Amygdala (tissue), 56 donors: ENCODE measurements around the gene AIG1.

Experiments
- DNase-seq, 56 donors: peaks; one replicate each; lab custom pipeline; 2025; lab: John Stamatoyannopoulos, UW

AIG1 gene

GRCh38 chr6:143188292-143188691 is 127.6 kb downstream of the AIG1 start:
- DNase-seq, result no peak

DNA sequence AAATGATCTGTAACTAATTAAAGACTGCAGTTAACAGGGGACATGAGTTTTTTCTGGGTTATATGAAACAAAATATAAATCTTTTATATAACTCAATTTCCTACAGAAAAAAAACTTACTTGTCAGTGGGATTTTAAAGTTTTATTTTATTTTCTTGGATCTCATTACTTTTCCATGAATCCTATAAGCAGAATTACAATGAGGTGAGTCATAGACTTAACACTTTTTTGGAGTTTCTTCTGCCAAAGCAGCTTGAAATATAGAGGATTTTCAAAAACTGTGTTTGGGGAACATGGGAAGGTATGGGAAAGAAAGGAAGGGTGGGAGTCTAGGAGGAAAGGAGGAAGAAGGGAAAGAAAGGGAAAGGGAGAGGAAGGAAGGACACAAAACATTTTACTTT is 130.7 kb downstream of the AIG1 start:
- DNase-seq, result no peak

- no peak for DNase-seq
These were observed 132.1 kb downstream of the AIG1 start for GRCh38 chr6:143192766-143193165.

GRCh38 chr6:143193571-143194094 is 132.9 kb downstream of the AIG1 start:
- DNase-seq, result no peak

DNA sequence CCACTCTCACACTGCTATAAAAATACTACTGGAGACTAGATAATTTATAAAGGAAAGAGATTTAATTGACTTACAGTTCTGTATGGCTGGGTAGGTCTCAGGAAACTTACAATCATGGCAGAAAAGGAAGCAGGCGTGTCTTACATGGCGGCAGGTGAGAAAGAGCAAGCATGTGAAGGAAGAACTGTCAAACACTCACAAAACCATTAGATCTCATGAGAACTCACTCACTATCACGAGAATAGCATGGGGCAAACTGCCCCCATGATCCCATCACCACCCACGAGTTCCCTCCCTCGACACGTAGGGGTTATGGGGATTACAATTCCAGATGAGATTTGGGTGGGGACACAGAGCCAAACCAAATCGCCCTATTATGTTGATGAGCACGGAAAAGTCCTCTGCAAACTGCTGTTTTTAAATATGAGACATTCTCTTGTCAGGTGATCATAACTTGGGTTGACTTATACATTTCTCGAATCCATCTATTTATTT is 133.5 kb downstream of the AIG1 start:
- DNase-seq, result no peak

- DNase-seq, result no peak
These were observed 134.7 kb downstream of the AIG1 start for GRCh38 chr6:143195349-143195845.

DNA sequence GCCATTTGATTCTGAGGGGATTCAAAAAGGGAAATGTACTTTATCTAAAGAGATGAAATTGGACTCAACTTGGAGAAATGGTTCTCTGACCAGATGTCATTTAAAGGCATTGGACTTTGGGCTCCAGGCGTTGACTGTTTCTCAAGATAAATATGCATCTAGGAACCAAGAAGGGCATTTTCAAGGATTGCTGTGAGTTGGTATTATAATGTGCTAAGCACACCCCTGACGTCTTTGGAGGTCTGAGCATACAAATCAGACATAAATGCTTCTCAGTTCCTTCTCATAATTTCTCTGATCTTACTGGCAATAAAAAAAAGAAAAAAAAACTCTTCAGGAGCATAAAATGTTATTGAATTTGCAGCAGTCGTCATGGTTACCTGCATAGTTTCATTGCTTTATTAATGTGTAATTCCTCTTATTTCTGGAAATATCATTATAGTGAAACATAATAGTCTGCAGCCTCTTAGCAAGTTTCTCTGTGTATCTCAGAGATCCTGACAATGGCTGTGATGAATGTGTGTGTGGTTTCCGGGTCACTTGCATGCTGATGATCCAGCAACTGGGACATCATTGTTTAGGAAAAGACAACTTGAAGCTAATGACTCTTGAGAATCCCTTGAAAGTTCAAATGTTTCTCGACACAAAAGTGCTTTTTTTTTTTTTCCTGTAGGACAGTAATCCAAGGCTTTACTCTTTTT is 136.0 kb downstream of the AIG1 start:
- DNase-seq, result no peak

DNA sequence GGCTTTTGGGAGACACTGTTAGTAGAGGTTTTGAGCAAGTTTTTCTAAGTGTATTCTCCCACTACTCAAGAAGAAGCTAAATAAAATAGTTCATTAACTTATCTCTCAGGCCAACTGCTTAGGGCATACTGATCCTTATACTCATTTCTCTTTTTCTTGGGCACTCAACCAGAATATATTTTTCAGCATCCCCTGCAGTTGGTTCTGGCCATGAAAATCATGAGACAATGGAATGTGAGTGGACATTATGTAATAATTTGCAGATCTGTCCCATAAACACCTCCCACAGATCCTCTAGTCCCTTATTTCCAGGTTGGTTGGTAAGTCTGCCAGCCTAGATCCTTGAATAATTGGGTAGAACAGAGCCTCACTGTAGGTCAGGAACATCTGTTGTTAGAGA is 136.7 kb downstream of the AIG1 start:
- DNase-seq, result no peak

- no peak for DNase-seq
These were observed 137.6 kb downstream of the AIG1 start for GRCh38 chr6:143198312-143198711.

DNA sequence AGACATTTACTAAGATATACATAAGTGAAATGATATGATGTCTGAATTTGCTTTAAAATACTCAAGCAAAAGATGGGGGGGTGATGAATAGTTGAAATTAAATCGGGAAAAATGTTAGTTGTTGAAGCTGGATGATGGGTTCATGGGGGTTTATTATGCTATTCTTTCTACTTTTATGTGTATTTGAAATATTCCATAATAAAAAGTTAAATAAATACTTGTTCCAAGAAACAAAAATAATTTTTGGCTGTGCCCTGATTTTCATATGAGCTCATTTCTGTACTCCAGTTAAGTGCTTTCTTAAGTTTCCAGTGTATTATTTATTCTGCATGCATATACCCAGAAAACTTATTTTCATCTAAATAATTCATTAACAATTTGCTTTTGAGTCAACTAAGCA is 138.6 kb downstream of the AIG1 start:
- no peak for DNase-seq

GRCh38 chr6:143200167-143200770 is 139.6 kb downstream of the AIG1 start:
- DNase-seq, result no peak

DNA sequence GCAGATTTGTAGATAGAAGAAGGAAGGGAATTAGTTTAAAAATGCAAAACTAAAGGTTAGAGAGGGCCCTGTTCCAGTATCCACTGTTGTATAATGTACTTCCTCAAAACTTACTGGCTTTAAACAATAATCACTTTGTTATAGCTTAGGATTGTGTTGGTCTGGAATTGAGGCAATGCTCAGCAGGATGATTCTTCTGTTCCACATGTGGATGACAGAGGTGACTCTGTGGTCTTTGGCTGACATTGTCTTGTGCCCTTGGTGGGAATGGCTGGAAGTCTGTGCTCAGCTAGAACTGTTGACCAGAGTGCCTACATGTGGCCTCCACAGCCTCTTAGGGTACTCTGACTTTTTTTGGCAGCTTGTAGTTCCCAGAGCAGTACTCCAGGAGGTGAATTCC is 143.4 kb downstream of the AIG1 start:
- DNase-seq, result no peak

- no peak for DNase-seq
These were observed 144.4 kb downstream of the AIG1 start for GRCh38 chr6:143205131-143205535.

DNA sequence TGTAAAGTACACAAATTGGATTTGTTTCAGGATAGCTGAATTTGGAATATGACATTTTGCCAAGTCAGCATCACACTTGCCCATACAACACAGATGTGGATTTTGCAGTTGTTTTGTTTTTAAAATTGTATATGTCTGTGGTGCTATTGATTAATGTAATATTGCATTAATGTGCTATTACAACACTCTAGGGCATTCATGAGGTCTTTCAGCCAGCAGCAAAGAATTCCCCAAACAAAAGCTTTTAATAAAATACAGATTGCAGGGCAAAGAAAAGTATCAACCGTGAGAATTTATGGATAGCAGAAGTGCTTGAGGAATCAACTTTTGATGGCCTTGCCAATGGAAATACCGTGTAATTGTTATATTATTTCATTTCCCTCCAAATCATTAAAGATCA is 144.9 kb downstream of the AIG1 start:
- no peak for DNase-seq

GRCh38 chr6:143205991-143206390 is 145.3 kb downstream of the AIG1 start:
- DNase-seq, result no peak

- no peak for DNase-seq
These were observed 145.9 kb downstream of the AIG1 start for GRCh38 chr6:143206550-143206949.

GRCh38 chr6:143210420-143210819 is 149.7 kb downstream of the AIG1 start:
- no peak for DNase-seq

- DNase-seq, result no peak
These were observed 153.2 kb downstream of the AIG1 start for GRCh38 chr6:143213859-143214376.

- DNase-seq, result no peak
These were observed 154.7 kb downstream of the AIG1 start for GRCh38 chr6:143215363-143215762.

DNA sequence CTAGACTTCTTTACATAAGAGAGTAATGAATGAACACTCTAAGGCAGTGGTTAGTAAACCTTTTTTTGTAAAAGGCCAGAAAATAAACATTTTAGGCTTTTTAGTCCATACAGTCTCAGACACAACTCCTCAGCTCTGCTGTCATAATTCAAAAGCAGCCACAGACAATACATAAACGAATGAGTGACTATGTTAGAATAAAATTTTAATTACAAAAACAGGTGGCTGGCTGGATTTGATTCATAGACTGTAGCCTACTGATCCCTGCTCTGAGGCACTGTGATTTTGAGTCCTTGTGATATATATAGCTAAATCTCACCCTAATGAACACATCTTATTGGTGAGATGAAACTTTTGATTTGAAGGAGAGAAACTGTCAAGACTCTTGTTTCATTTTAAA is 155.1 kb downstream of the AIG1 start:
- no peak for DNase-seq

GRCh38 chr6:143218233-143218632 is 157.5 kb downstream of the AIG1 start:
- DNase-seq, result no peak

- no peak for DNase-seq
These were observed 161.0 kb downstream of the AIG1 start for GRCh38 chr6:143221698-143222097.
